Left cardiac atrium (tissue), 4 donors: Measurements from ENCODE around the gene PPP1R26. TPM values are rescaled to one million over a fixed set of nuclear protein-coding genes. Genes with fewer than 3 reads are reported as not detected.
"Not testable (repeated sequence)": the region's sequence is repeated elsewhere in the genome, so short reads cannot be mapped to it uniquely, and the experiment has no call there.

Source experiments
- ATAC-seq, 2 donors: fragments of 200-7000 bp; cut with Tn5 transposase; one replicate each; pipeline ENCODE4 v1.9.1; 2020; ENCODE audit warnings: mild to moderate bottlenecking in 2 of 2, moderate library complexity in 2 of 2
- DNase-seq: peaks from one replicate; pipeline ENCODE4 v3.0.0-alpha.2; 2020
- intact Hi-C, 2 donors: fragments of 100-400 bp; cut with DNase I; formaldehyde crosslinking; loops; one replicate each; pipeline versions ENCODE4 v1.14.1 to v1.15.1; 2022 to 2023
- total RNA-seq, 2 donors: library from RNA; stranded (reverse); fragmentation: NEBNext Ultra II Directional; extraction: Animal tissue kit (Norgen Biotek cat#: 25700); gene quantifications; one replicate each; pipeline ENCODE4 v1.2.1, GENCODE V29; 2021
- donor health status: DM: no; HTN: yes; CAD: no.
- donor health status: DM: no; HTN: yes; CAD: no; lungs with severe emphysema.
- donor health status: DM: yes; HTN: yes; CAD: no.
- donor health status: Dilated cardiomyopathy.

The PPP1R26 gene
- total RNA-seq, 2 donors from 2014 or later: 17.5 to 17.6 TPM

GRCh38 chr9:135513906-135514305 is 34.3 kb downstream of the PPP1R26 start:
- DNase-seq, intact Hi-C loops, ATAC-seq: not testable (repeated sequence)

DNA sequence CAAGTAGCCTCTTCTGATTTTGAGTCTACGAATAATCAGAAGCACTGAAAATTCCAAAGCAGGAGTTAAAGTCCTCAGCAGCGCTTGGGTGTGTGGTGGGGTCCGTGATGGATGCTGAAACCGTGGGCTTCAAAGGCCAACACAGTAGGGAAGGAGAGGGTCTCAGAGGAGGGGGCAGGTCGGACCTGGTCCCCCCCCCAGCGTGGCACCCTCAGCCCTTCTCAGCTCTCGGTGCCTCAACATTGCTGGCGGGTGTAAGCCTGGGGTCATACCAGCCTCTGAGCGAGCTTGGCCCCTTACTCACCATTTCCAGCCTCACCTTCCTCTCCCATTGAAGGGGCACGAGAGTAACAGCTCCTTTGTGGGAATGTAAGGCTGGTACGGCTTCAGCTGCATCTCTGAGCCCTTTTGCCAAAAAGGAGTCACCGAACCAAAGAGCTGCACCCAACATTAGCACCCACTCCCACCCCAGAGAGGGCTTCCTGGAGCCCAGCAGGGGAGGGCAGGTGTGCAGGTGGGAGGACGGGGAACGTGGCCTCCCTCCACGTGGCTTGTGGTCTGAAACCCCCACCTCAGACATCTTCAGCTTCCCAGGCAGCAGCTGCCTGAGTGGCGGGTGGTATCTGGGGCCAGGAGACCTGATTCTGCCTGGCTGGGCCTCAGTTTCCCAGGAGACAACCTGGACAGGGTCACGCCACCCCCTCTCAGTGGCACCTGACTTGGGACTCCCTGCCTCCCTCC is 34.9 kb downstream of the PPP1R26 start:
- intact Hi-C loops: no loop called here
- ATAC-seq: no peak
- DNase-seq: no peak

GRCh38 chr9:135515083-135515951 is 35.7 kb downstream of the PPP1R26 start:
- intact Hi-C loops: no loop called here
- no peak for ATAC-seq

DNA sequence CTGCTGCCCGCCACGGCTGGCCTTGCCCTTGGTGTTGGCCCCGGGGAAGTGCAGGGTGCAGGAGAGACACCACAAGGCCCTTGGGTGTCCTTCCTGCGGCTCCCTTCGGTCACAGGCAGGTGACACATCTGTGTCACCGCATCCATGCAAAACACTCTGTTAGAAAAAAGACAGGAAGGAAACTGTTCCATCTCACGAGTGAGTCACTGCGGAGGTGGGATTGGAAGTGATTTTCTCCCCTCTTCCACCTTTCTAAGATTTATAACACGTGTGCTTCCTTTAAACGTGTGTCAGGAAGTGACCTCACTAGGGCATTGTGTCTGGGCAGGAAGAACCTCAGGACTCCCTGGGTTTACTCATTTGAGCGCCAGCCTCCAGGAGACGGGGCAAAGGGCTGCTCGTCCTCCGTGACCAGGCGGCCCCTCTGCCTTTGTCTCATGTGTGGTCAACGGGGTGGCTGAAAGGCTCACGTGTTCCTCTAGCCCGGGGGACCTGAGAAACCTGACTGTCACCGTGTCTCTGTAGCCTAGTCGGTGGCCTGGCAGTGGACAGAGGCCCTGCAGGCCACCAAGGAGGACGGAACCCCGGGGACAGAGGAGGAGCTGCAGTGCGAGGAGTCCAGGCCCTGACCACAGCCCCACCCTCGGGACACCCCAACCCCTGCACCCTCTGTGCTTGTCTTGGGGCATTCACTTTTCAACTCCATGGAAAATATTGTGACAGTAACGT is 36.7 kb downstream of the PPP1R26 start:
- intact Hi-C loops: no loop called here
- ATAC-seq (no peak), DNase-seq (no peak)

More at GRCh38 chr9:135515083-135515951, 35.7 kb downstream of the PPP1R26 start:
- no peak for DNase-seq

- intact Hi-C loops: no loop called here
Observed at GRCh38 chr9:135517407-135517822, 37.8 kb downstream of the PPP1R26 start.

DNA sequence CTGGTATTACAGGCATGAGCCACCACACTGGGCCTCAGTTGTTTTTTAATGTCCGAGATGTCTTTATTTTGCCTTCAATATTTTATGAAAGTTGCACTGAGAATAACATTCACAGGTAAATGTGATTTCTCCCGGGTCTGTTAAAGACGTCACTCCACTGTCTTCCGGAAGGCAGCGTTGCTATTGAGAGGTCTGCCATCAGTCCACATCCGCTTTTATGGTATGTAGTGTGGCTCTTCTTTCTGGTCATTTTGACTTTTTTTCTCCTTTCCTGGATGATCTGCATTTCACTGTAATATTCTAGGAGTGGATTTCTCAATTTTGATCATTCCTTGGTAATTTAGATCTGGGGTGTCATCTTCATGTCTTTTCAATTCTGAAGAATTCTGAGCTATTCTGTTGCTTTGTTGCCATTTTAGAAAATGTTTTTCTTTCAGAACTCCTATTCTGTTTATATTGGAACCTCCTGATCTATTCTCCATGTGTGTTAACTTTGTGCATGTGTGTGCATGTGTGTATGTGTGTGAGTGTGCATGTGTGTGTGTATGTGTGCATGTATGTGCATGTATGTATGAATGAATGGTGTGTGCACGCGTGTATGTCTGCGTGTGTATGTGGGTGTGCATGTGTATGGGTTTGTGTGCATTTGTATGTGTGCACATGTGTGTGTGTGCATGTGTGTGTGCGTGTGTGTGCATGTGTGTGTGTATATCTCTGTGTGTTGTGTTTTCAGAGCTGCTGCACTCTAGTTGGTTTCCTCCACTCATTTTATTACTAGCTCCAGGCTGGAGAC is 39.8 kb downstream of the PPP1R26 start:
- intact Hi-C loops: no loop called here
- ATAC-seq (no peak), DNase-seq (no peak)

More at GRCh38 chr9:135517407-135517822, 37.8 kb downstream of the PPP1R26 start:
- ATAC-seq (no peak), DNase-seq (no peak)

DNA sequence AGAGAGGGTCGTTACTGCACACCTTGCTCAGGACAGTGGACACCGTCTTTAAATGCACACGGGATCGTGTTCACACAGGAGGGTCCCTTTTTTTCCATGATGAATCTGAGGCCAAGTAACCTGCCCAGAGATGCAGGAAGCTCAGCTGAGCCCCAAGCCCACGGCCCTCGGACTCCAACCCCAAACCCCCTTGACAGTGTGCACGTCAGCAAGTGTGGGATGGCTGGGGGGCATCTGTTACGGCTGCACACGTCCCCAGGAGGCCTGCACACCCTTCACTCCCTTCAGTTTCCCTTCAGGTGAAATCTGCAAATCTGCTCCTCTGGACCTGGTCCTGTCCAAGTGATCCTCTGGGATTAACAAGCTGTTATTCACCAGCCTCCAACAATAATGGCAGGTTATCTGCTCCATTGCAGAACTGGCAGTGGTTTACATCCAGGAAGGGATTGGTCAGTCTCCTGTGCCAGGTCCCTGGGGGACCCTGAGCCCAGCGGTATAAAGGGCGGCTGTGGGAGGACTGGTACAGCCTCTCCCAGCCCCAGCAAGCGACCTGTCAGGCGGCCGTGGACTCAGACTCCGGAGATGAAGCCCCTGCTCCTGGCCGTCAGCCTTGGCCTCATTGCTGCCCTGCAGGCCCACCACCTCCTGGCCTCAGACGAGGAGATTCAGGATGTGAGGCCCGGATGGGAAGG is 41.5 kb downstream of the PPP1R26 start, which contains the start of gene LCN1:
TSS of gene LCN1 (plus strand) at position 525 of the 692 bp plus-strand sequence. CDS start at position 583, 58 bp downstream.
- no peak for ATAC-seq

DNA sequence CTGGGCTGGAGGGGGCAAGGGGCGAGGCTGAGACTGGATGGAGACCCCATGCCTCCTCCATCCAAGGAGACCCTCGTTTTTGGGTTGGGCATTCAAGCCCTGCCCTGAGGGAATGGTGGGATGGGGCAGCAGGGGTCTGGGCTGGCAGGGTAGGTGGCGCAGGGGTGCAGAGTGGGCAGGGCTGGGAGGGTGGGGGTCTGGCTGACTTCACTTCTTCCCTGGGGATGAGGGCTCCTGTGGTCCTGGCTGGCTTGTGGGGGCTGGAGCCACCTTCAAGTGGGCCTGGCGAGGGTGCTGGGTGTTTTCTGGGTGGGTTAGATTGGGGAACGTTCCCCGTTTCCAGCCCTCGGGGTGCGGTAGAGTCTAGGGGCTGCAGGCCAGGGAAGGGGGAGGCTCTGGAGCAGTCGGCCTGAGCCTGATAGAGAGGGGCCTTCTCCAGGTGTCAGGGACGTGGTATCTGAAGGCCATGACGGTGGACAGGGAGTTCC is 42.1 kb downstream of the PPP1R26 start:
- no peak for ATAC-seq
- intact Hi-C loops: no loop called here
- DNase-seq: no peak

More for the DNA sequence above, 41.5 kb downstream of the PPP1R26 start, which contains the start of gene LCN1:
- intact Hi-C loops: no loop called here
- DNase-seq: no peak

- intact Hi-C loops: no loop called here
- ATAC-seq (no peak), DNase-seq (no peak)
Observed at GRCh38 chr9:135522137-135522877, 42.7 kb downstream of the PPP1R26 start.

GRCh38 chr9:135522931-135523330 is 43.3 kb downstream of the PPP1R26 start:
- intact Hi-C loops: no loop called here
- no peak for DNase-seq
- ATAC-seq: no peak

- no peak for DNase-seq
- no peak for ATAC-seq
- intact Hi-C loops: no loop called here
Observed at GRCh38 chr9:135523521-135524129, 44.0 kb downstream of the PPP1R26 start.

GRCh38 chr9:135524130-135524861 is 44.7 kb downstream of the PPP1R26 start:
- DNase-seq: no peak
- intact Hi-C loops: no loop called here
- no peak for ATAC-seq

GRCh38 chr9:135525241-135526088 is 45.9 kb downstream of the PPP1R26 start:
- DNase-seq (no peak), ATAC-seq (no peak)
- intact Hi-C loops: no loop called here

DNA sequence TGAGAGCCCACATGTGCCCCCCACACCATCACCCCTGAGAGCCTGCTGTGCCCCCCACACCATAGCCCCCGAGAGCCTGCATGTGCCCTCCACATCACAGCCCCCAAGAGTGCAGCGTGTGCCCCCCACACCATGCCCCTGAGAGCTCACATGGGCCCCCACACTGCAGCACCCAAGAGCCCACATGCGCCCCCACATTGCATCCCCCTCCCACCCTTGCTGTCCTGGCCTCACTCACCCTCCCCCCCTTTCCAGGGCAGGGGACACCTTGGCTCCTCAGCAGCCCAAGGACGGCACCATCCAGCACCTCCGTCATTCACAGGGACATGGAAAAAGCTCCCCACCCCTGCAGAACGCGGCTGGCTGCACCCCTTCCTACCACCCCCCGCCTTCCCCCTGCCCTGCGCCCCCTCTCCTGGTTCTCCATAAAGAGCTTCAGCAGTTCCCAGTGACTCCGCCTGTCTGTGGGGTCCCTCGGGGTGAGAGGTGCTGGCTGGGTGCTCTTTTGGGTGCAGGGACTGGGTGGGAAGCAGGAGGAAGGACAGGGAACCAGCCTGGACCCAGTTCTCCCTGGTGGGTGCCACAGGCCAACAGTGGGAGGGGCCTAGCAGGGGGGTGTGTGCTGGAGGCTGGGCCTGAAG is 46.6 kb downstream of the PPP1R26 start:
- intact Hi-C loops: no loop called here
- ATAC-seq (no peak), DNase-seq (no peak)
